ENCODE measurements around the gene USP11.

USP11 gene

GRCh38 chrX:47226071-47226470 is 6.7 kb upstream of the USP11 start:
- no peak for DNase-seq

GRCh38 chrX:47226531-47227333 is 6.1 kb upstream of the USP11 start:
- no peak for DNase-seq

GRCh38 chrX:47227334-47227583 is 5.5 kb upstream of the USP11 start:
- DNase-seq: no peak

- no peak for DNase-seq
Observed at GRCh38 chrX:47228550-47229270, 4.1 kb upstream of the USP11 start.

GRCh38 chrX:47229427-47229826 is 3.4 kb upstream of the USP11 start:
- DNase-seq: no peak

GRCh38 chrX:47230136-47230868 is 2.5 kb upstream of the USP11 start:
- no peak for DNase-seq

- DNase-seq: no peak
Observed at GRCh38 chrX:47231167-47231566, 1.6 kb upstream of the USP11 start.

- no peak for DNase-seq
Observed at GRCh38 chrX:47232197-47232802, 509 bp upstream of the USP11 start.

- peak; percentile 93 for DNase-seq
Observed at GRCh38 chrX:47233333-47234113, 714 bp downstream of the USP11 start.

- no peak for DNase-seq
Observed at GRCh38 chrX:47234583-47234982, 1.8 kb downstream of the USP11 start.

GRCh38 chrX:47235691-47236103 is 2.9 kb downstream of the USP11 start:
- DNase-seq: no peak

GRCh38 chrX:47239199-47239598 is 6.4 kb downstream of the USP11 start:
- no peak for DNase-seq

- no peak for DNase-seq
Observed at GRCh38 chrX:47239898-47240545, 7.2 kb downstream of the USP11 start.

- no peak for DNase-seq
Observed at GRCh38 chrX:47240619-47241018, 7.8 kb downstream of the USP11 start.

GRCh38 chrX:47241201-47242011 is 8.6 kb downstream of the USP11 start:
- DNase-seq: no peak

GRCh38 chrX:47242321-47242720 is 9.5 kb downstream of the USP11 start:
- no peak for DNase-seq

- DNase-seq: no peak
Observed at GRCh38 chrX:47243351-47243750, 10.5 kb downstream of the USP11 start.

GRCh38 chrX:47244676-47245075 is 11.9 kb downstream of the USP11 start:
- DNase-seq: no peak

GRCh38 chrX:47245156-47245555 is 12.3 kb downstream of the USP11 start:
- peak; percentile 44 for DNase-seq

- DNase-seq: no peak
Observed at GRCh38 chrX:47247206-47247998, 14.6 kb downstream of the USP11 start.

- DNase-seq: no peak
Observed at GRCh38 chrX:47247999-47248320, 15.2 kb downstream of the USP11 start.

All from NCI-H524 treated with DMSO at 0.1 percent for 48 hours (cell line).